PC-9 (cell line): ENCODE data around the gene JMJD1C. TPM values are rescaled to one million over a fixed set of nuclear protein-coding genes. Genes with fewer than 3 reads are reported as not detected.

Experiments used
- BruUV-seq: library from RNA; stranded (reverse); fragments of 400-500 nt; replicated peaks from 2 replicates; lab custom pipeline; 2021; lab: Mats Ljungman, UMichigan
- CTCF ChIA-PET: fragments of 300-600 bp; sonication (Branson Sonifier 250); formaldehyde crosslinking; loops from one replicate; lab custom pipeline; 2022; ENCODE audit warnings: antibody characterized with exemption; lab: Charles Lee
- POLR2A ChIA-PET: fragments of 300-600 bp; sonication (Branson Sonifier 250); formaldehyde crosslinking; loops from one replicate; lab custom pipeline; 2022; ENCODE audit warnings: antibody characterized with exemption; ENCODE audit not compliant: unreplicated experiment; lab: Charles Lee
- DNase-seq, 2 experiments: peaks; one replicate each; pipeline versions ENCODE4 v3.0.0 to v3.0.0-alpha.2; 2015 to 2022; ENCODE audit warnings: mixed read lengths in 1 of 2
- H2AFZ ChIP-seq: fragments of 200-600 bp; sonication (generic); 2 replicates; pipeline ENCODE4 v1.8.1; 2017; ENCODE audit warnings: antibody characterized with exemption
- H3F3A ChIP-seq: fragments of 200-600 bp; sonication (generic); 2 replicates; pipeline ENCODE4 v1.8.1; 2017; ENCODE audit warnings: antibody characterized with exemption, mild to moderate bottlenecking, low read depth; ENCODE audit not compliant: insufficient read depth
- H3K27ac ChIP-seq: fragments of 200-600 bp; sonication (generic); 2 replicates; pipeline ENCODE4 v1.6.1; 2016; ENCODE audit warnings: mixed run types
- H3K27me3 ChIP-seq: fragments of 200-600 bp; sonication (generic); 2 replicates; pipeline ENCODE4 v1.6.1; 2016; ENCODE audit warnings: low read depth, mixed run types; ENCODE audit not compliant: insufficient read depth
- H3K36me3 ChIP-seq: fragments of 200-600 bp; sonication (generic); 2 replicates; pipeline ENCODE4 v1.6.1; 2016; ENCODE audit warnings: low read depth, mixed run types
- H3K4me1 ChIP-seq: fragments of 200-600 bp; sonication (generic); replicated peaks from 2 replicates; pipeline ENCODE4 v1.6.1; 2016; ENCODE audit warnings: mixed run types; ENCODE audit not compliant: insufficient read depth
- H3K4me2 ChIP-seq: fragments of 200-600 bp; sonication (generic); 2 replicates; pipeline ENCODE4 v1.6.1; 2017; ENCODE audit warnings: mixed run types
- H3K4me3 ChIP-seq: fragments of 200-600 bp; sonication (generic); 2 replicates; pipeline ENCODE4 v1.6.1; 2016; ENCODE audit warnings: mixed run types
- H3K79me2 ChIP-seq: fragments of 200-600 bp; sonication (generic); 2 replicates; pipeline ENCODE4 v1.6.1; 2017; ENCODE audit warnings: low read depth, mixed run types
- H3K9me2 ChIP-seq: fragments of 200-600 bp; sonication (generic); 2 replicates; pipeline ENCODE4 v1.8.1; 2017; ENCODE audit warnings: mild to moderate bottlenecking; ENCODE audit not compliant: insufficient read depth
- H3K9me3 ChIP-seq: fragments of 200-600 bp; sonication (generic); 2 replicates; pipeline ENCODE4 v1.8.1; 2016; ENCODE audit warnings: low read depth; ENCODE audit not compliant: insufficient read depth
- H4K20me1 ChIP-seq: fragments of 200-600 bp; sonication (generic); 2 replicates; pipeline ENCODE4 v1.8.1; 2017; ENCODE audit not compliant: insufficient read depth
- EZH2 ChIP-seq: fragments of 200-600 bp; sonication (generic); IDR thresholded peaks from 2 replicates; pipeline ENCODE4 v1.8.0; 2017; ENCODE audit warnings: antibody characterized with exemption, low read depth
- intact Hi-C: fragments of 100-400 bp; cut with micrococcal nuclease; formaldehyde crosslinking; loops from one replicate; pipeline ENCODE4 v1.10.0; 2022; ENCODE audit not compliant: unreplicated experiment
- total RNA-seq: library from RNA; stranded (reverse); gene quantifications from 2 replicates; pipeline ENCODE4 v1.2.3, GENCODE V29; 2021
- TF ChIP-seq, protein P1 (sequence below): fragments of 200-600 bp; sonication (generic); conservative IDR thresholded peaks from 2 replicates; pipeline ENCODE4 v1.6.1; 2017; ENCODE audit warnings: mixed run types, antibody characterized with exemption, mild to moderate bottlenecking, moderate library complexity

The JMJD1C gene
- total RNA-seq, 1 experiment from 2014 or later, result 78.7 TPM

DNA sequence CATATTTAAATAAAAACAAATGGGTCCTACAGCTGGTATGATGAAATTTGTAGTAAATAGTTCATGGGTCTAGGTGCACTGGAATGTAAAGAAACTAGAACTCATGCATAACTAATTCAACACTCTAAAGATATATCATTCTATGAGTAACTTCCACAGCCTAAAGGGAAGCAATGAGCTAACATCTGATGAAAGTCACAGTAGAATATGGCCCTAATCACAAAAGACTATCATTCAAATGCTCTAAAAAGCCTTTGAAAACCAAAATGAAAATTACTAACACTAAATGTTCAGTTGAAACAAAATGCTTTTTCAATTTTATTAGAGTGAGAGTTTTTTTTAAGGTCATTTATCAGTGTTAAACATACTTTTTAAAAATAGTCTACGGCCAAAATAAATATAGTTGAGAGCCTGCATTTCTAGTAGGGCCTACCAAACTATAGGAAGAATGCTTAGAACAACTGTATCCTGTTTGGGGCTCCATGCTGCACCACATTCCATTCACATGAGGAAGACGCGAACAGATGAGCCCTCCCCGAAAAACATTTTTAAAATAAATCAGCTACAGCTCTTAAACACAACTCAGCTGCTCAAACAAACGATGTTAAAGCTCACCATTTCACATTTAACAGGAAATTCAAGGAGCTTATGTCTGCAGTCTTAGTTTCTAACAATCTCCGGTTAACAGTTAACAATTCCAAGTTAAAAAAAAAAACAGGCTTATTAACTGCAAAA lies 198.2 kb downstream of the JMJD1C start:
- H4K20me1 ChIP-seq, result peaks cover 4% of the 10 kb centered on the region; the same call in 1 of the 2 replicates
- intact Hi-C loops, result loop anchor here (1.0 to 2.0 kb wide), 7 partner anchors 31 to 445 kb away; partner anchors contain the start of genes JMJD1C and REEP3
- H3K9me2 ChIP-seq, result no peaks in the 10 kb centered on the region
- H3K4me2 ChIP-seq, result peak overlapping the region; percentile 99
- BruUV-seq, result no TSS peak
- H3K4me1 ChIP-seq, result peaks cover 35% of the 10 kb centered on the region
- H3K9me3 ChIP-seq, result no peaks in the 10 kb centered on the region
- peak; percentile 35 to 79 for DNase-seq
- peak overlapping the region; percentile 96 for H3K27ac ChIP-seq
- ChIA-PET POLR2A (interaction anchor here (0.6 to 1.1 kb wide), 3 partner anchors 32 to 167 kb away, joined by 3 to 6 read pairs (median 4); no protein-coding TSS in a partner anchor), CTCF (interaction anchor here (0.9 kb wide), 1 partner anchor 50 kb away, joined by 3 read pairs; no protein-coding TSS in a partner anchor)
- peaks cover 8% of the 10 kb centered on the region; the same call in 1 of the 2 replicates for H3K36me3 ChIP-seq
- peaks cover 71% of the 10 kb centered on the region for H3K79me2 ChIP-seq
- H3K27me3 ChIP-seq, result no peaks in the 10 kb centered on the region
- H2AFZ ChIP-seq, result no peak overlapping the region; the same call in 1 of the 2 replicates
- no peak for TF ChIP-seq EZH2
- TF ChIP-seq, protein P1, sequence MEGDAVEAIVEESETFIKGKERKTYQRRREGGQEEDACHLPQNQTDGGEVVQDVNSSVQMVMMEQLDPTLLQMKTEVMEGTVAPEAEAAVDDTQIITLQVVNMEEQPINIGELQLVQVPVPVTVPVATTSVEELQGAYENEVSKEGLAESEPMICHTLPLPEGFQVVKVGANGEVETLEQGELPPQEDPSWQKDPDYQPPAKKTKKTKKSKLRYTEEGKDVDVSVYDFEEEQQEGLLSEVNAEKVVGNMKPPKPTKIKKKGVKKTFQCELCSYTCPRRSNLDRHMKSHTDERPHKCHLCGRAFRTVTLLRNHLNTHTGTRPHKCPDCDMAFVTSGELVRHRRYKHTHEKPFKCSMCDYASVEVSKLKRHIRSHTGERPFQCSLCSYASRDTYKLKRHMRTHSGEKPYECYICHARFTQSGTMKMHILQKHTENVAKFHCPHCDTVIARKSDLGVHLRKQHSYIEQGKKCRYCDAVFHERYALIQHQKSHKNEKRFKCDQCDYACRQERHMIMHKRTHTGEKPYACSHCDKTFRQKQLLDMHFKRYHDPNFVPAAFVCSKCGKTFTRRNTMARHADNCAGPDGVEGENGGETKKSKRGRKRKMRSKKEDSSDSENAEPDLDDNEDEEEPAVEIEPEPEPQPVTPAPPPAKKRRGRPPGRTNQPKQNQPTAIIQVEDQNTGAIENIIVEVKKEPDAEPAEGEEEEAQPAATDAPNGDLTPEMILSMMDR, result no peak
- H3F3A ChIP-seq, result peaks cover 33% of the 10 kb centered on the region
- peak overlapping the region; percentile 71 for H3K4me3 ChIP-seq

DNA sequence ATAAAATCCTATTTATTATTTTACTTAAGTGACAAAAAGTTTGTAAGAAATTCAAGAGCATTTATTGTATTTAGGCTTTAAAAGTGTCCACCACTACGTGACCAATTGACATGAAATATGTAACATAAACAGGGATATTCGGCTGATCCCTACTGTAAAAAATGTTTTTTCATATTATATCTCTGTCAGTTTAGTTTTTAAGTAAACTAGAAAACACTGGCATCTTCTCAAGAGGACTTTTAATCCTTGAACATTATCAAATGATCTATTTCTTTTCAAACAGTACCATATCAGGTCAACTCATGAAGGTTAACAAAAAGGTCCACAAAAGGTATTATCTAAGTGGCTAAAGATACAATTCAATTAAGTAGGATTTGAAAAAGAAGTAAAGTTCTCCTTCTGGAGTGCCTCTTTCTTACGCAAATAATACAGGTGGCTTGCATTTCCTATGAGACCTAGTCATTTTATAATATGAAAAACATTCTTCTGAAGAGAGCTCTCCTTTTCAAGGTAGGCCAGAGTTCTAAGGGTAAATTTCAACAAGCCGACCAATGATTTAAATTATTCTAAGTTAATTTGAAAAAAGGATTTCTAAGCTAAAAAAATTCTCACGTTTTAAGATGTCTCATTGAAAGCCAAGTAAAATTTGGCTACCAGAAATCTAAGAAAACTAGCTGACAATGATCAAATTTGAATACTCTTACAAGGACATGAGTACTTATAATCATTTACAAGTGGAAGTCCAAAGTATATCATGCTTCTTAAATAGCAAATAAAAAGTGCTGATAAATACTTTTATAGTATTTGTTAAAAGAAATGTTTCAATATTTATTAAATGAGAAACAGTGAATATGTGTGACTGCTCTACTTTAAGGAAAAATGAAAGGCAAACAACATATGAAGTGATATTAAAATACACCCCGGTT lies 199.1 kb downstream of the JMJD1C start:
- POLR2A ChIA-PET, result interaction anchor here (0.7 to 1.1 kb wide), 2 partner anchors 31 to 168 kb away, joined by 3 to 4 read pairs; no protein-coding TSS in a partner anchor
- peaks cover 35% of the 10 kb centered on the region for H3F3A ChIP-seq
- H3K4me3 ChIP-seq, result peak overlapping the region; percentile 71
- H4K20me1 ChIP-seq, result peaks cover 5% of the 10 kb centered on the region; the same call in 1 of the 2 replicates
- no peaks in the 10 kb centered on the region for H3K9me2 ChIP-seq
- peak overlapping the region; percentile 96 for H3K27ac ChIP-seq
- no peaks in the 10 kb centered on the region for H3K27me3 ChIP-seq
- DNase-seq, result no peak
- BruUV-seq, result no TSS peak
- H3K79me2 ChIP-seq, result peaks cover 80% of the 10 kb centered on the region
- H3K36me3 ChIP-seq, result peaks cover 16% of the 10 kb centered on the region
- no peak overlapping the region for H2AFZ ChIP-seq
- H3K4me2 ChIP-seq, result peak overlapping the region; percentile 99
- CTCF ChIA-PET, result no interaction called here
- TF ChIP-seq EZH2, result no peak
- TF ChIP-seq, protein P1, result 0 out of 2 replicates have a peak, but pooled peaks have one; percentile 17
- no peaks in the 10 kb centered on the region for H3K9me3 ChIP-seq
- H3K4me1 ChIP-seq, result peaks cover 42% of the 10 kb centered on the region
- intact Hi-C loops, result loop anchor here (1.0 to 2.0 kb wide), 2 partner anchors 254 to 446 kb away; partner anchors contain the start of gene REEP3

GRCh38 chr10:63265683-63266235 lies 200.0 kb downstream of the JMJD1C start:
- H3K4me2 ChIP-seq, result peak overlapping the region; percentile 99
- no peak overlapping the region for H2AFZ ChIP-seq
- peaks cover 89% of the 10 kb centered on the region for H3K79me2 ChIP-seq
- H3K27ac ChIP-seq, result peak overlapping the region; percentile 96
- no TSS peak for BruUV-seq
- ChIA-PET CTCF (no interaction called here), POLR2A (interaction anchor here (0.5 kb wide), 1 partner anchor 9 kb away, joined by 4 read pairs; no protein-coding TSS in a partner anchor)
- intact Hi-C loops, result loop anchor here (2.0 kb wide), 1 partner anchor 255 kb away; the partner anchor contains the start of gene REEP3
- H3K9me2 ChIP-seq, result no peaks in the 10 kb centered on the region
- peaks cover 44% of the 10 kb centered on the region for H3K4me1 ChIP-seq
- peak overlapping the region; percentile 71 for H3K4me3 ChIP-seq
- TF ChIP-seq, protein P1, result no peak
- TF ChIP-seq EZH2, result no peak
- no peaks in the 10 kb centered on the region for H3K9me3 ChIP-seq
- H4K20me1 ChIP-seq, result peaks cover 5% of the 10 kb centered on the region; the same call in 1 of the 2 replicates
- H3K27me3 ChIP-seq, result no peaks in the 10 kb centered on the region
- H3F3A ChIP-seq, result peaks cover 35% of the 10 kb centered on the region
- peaks cover 24% of the 10 kb centered on the region for H3K36me3 ChIP-seq
- no peak for DNase-seq
